ENCODE data around the gene BATF. TPM values are rescaled to one million over a fixed set of nuclear protein-coding genes. Genes with fewer than 3 reads are reported as not detected.

Gene BATF
- total RNA-seq, 1 donor from 2014 or later = not detected

DNA sequence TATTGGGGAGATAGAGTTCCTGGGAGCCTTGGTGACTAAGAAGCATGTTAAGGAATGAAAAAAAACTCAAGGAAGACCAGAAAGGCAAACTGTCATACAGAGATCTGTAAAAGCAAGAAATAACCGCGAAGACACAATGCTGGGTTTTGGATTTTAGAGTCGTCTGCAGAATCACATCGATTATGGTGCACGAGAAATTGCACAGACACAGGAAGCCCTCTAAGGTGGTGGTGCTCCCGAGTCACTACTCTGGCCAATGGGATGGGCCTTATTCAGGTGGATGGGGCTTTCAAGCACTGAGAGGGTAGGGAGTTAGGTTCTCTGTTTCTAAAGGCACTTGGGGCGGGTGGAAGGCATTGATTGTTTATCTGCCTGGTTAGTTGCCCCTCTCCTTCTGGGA, 45.9 kb downstream of the BATF start:
- no peak for DNase-seq (ENCODE audit: low read depth, low spot score)
- Mint-ChIP-seq H3K4me1 (no peaks in the 10 kb centered on the region), H3K9me3 (no peaks in the 10 kb centered on the region), H3K36me3 (ENCODE audit: low read depth) (no peaks in the 10 kb centered on the region), H3K4me3 (no peak overlapping the region), H3K27ac (ENCODE audit: unreplicated experiment) (no peak overlapping the region), H3K27me3 (ENCODE audit: low read depth) (peaks cover 32% of the 10 kb centered on the region)
- TF ChIP-seq, protein P1, sequence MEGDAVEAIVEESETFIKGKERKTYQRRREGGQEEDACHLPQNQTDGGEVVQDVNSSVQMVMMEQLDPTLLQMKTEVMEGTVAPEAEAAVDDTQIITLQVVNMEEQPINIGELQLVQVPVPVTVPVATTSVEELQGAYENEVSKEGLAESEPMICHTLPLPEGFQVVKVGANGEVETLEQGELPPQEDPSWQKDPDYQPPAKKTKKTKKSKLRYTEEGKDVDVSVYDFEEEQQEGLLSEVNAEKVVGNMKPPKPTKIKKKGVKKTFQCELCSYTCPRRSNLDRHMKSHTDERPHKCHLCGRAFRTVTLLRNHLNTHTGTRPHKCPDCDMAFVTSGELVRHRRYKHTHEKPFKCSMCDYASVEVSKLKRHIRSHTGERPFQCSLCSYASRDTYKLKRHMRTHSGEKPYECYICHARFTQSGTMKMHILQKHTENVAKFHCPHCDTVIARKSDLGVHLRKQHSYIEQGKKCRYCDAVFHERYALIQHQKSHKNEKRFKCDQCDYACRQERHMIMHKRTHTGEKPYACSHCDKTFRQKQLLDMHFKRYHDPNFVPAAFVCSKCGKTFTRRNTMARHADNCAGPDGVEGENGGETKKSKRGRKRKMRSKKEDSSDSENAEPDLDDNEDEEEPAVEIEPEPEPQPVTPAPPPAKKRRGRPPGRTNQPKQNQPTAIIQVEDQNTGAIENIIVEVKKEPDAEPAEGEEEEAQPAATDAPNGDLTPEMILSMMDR (conservative IDR thresholded peaks at IDR 0.05) = no peak

DNA sequence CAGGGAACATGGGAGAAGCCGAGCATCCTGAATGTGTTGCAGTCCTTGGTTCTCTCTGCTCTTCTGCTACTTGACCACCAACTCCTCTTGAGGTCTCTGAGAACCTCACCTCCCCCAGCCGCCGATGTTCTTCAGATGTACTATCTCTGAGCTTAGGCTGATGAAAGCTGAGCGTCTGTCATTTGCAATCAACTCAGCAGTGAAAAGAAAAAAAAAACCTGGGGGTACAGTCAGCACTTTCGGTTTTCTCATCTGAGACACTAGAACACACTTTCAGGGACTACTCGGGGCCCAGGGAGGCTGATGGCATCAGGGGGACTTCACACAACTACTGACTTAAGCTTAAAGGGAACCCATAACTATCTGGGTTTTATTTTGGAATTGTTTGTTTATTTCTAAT, 46.5 kb downstream of the BATF start:
- H3K4me3 Mint-ChIP-seq = no peak overlapping the region
- peaks cover 37% of the 10 kb centered on the region for H3K27me3 Mint-ChIP-seq (ENCODE audit: low read depth)
- H3K36me3 Mint-ChIP-seq (ENCODE audit: low read depth) = no peaks in the 10 kb centered on the region
- no peaks in the 10 kb centered on the region for H3K9me3 Mint-ChIP-seq
- no peaks in the 10 kb centered on the region for H3K4me1 Mint-ChIP-seq
- H3K27ac Mint-ChIP-seq (ENCODE audit: unreplicated experiment) = no peak overlapping the region
- DNase-seq (ENCODE audit: low read depth, low spot score) = no peak
- TF ChIP-seq, protein P1 (conservative IDR thresholded peaks at IDR 0.05) = no peak

DNA sequence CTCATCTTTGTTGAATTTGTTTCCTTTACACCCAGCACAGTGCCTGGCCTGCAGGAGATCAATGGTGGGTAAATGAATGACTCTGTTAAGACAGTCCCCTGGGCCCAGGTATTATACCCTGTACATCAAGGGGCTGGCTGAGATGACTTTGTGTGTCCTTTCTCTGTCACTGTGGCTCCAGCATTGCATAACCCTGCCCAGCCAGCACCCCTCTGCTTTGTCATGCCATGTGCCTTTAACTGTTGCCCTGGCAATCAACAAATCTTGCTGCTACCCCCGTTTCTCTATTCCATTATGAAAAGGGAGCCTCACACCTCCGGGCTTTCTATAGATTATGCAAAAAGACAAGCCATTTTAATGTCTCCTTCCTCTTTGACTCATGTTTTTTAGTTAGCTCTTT, 48.5 kb downstream of the BATF start:
- Mint-ChIP-seq H3K9me3 (no peaks in the 10 kb centered on the region), H3K4me3 (no peak overlapping the region), H3K4me1 (no peaks in the 10 kb centered on the region), H3K27ac (ENCODE audit: unreplicated experiment) (no peak overlapping the region), H3K27me3 (ENCODE audit: low read depth) (peaks cover 32% of the 10 kb centered on the region), H3K36me3 (ENCODE audit: low read depth) (no peaks in the 10 kb centered on the region)
- DNase-seq (ENCODE audit: low read depth, low spot score) = no peak
- TF ChIP-seq, protein P1 (conservative IDR thresholded peaks at IDR 0.05) = no peak

DNA sequence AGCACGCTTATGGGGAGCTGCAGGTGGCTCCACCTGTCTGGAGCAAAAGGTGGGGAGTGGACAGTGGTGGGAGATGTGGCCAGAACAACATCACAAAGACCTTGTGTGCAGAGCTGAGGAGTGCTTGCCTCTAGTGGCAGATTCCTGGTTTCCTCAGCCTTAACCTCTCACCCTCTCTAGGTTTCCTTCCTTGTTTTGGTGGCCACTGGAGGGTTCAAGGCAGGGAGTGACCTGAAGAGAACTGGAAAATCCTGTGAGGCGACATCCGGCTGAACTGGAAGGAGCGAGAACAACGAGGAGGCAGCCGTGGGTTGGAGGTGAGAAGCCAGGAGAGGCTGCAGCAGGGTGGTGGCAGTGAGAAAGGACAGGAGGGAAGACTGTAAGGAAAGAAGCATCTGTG, 49.8 kb downstream of the BATF start:
- H3K9me3 Mint-ChIP-seq = no peaks in the 10 kb centered on the region
- no peaks in the 10 kb centered on the region for H3K4me1 Mint-ChIP-seq
- peaks cover 28% of the 10 kb centered on the region for H3K27me3 Mint-ChIP-seq (ENCODE audit: low read depth)
- TF ChIP-seq, protein P1 (conservative IDR thresholded peaks at IDR 0.05) = no peak
- H3K4me3 Mint-ChIP-seq = no peak overlapping the region
- H3K36me3 Mint-ChIP-seq (ENCODE audit: low read depth) = no peaks in the 10 kb centered on the region
- no peak for DNase-seq (ENCODE audit: low read depth, low spot score)
- H3K27ac Mint-ChIP-seq (ENCODE audit: unreplicated experiment) = no peak overlapping the region

DNA sequence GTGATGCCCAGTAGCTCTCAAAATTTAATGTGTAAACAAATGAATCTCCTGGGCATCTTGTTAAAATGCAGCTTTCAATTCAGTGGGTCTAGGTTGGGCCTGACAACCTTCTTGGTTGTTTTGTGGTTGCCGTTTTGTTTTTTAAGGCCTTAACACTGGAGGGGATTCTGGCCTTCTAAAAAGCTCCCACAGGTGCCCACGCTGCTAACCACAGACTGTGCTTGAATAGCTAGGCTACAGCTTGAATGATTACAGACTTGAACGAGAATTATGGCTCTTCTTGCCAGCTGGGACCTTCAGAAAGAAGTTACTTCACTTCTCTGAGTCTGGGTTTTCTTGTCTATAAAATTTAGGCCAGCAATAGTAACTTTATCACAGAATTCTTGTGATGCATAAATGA, 54.8 kb downstream of the BATF start:
- DNase-seq (ENCODE audit: low read depth, low spot score) = no peak
- no peak overlapping the region for H3K27ac Mint-ChIP-seq (ENCODE audit: unreplicated experiment)
- H3K36me3 Mint-ChIP-seq (ENCODE audit: low read depth) = no peaks in the 10 kb centered on the region
- H3K4me3 Mint-ChIP-seq = no peak overlapping the region
- TF ChIP-seq, protein P1 (conservative IDR thresholded peaks at IDR 0.05) = no peak
- peaks cover 7% of the 10 kb centered on the region for H3K4me1 Mint-ChIP-seq
- H3K9me3 Mint-ChIP-seq = no peaks in the 10 kb centered on the region
- peaks cover 18% of the 10 kb centered on the region for H3K27me3 Mint-ChIP-seq (ENCODE audit: low read depth)

DNA sequence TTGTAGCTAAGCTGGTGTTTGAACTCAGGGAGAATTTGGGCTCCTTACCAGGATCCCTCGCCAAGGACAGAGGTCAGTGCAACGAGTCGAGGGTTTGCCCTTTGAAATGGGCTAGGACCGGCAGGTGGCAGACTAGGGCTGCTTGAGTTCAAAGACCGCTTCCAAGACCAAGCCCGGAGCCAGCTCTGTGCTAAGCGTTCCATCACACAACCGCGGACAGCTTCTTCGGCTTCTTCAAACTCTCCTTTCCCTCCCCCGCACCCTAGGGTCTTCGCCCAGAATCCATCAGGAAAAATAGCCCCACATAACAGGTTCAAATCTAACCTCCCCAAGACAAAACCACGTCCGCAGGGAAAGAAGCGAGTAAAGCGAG, 55.4 kb downstream of the BATF start:
- Mint-ChIP-seq H3K36me3 (ENCODE audit: low read depth) (no peaks in the 10 kb centered on the region), H3K27me3 (ENCODE audit: low read depth) (peaks cover 14% of the 10 kb centered on the region), H3K27ac (ENCODE audit: unreplicated experiment) (peak overlapping the region; percentile 85), H3K9me3 (no peaks in the 10 kb centered on the region), H3K4me1 (peaks cover 7% of the 10 kb centered on the region), H3K4me3 (peak overlapping the region; percentile 96)
- peak; percentile 79 for DNase-seq (ENCODE audit: low read depth, low spot score)
- TF ChIP-seq, protein P1 (conservative IDR thresholded peaks at IDR 0.05) = peak; percentile 75
